ENCODE measurements around the gene MRPS15. TPM values are rescaled to one million over a fixed set of nuclear protein-coding genes. Genes with fewer than 3 reads are reported as not detected.

MRPS15 gene
- total RNA-seq, 1 experiment from 2014 or later = 98.7 TPM

DNA sequence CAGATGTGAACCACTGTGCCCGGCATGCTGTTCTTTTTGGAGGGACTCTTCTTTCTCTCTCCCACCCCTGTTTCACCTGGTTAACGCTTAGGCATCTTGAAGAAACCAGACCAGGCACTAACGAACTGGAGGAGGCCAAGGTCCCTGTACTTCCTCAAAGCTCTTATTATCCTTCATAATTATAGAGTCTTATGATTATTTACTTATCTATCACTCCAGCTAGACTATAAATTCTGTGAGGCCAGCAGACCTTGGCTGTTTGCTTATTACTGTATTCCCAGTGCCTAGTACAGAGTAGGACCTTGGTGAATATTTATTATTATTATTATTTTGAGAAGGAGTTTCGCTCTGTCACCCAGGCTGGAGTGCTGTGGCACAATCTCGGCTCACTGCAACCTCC lies 12.8 kb upstream of the MRPS15 start:
- peaks cover 13% of the 10 kb centered on the region for H3K27me3 ChIP-seq (ENCODE audit: insufficient read depth, low read length)
- H3K27ac ChIP-seq (ENCODE audit: low read depth, low read length) = no peak overlapping the region
- no peak overlapping the region for H3K9ac ChIP-seq (ENCODE audit: low read length)
- no peaks in the 10 kb centered on the region for H3K79me2 ChIP-seq (ENCODE audit: insufficient read depth, low read length)
- CTCF ChIA-PET = interaction anchor here (0.8 kb wide), 1 partner anchor 9 kb away, joined by 3 read pairs; no protein-coding TSS in a partner anchor
- no peaks in the 10 kb centered on the region for H3K4me1 ChIP-seq (ENCODE audit: control insufficient read depth in 1 of 2, insufficient read depth in 2 of 2, low read length in 2 of 2)
- intact Hi-C loops (cut with micrococcal nuclease) = no loop called here
- no peaks in the 10 kb centered on the region for H3K36me3 ChIP-seq (ENCODE audit: control insufficient read depth in 1 of 2, insufficient read depth in 2 of 2, low read length in 2 of 2)
- no peak for TF ChIP-seq CBX3 (IDR thresholded peaks at IDR 0.05; ENCODE audit: low read depth)
- TF ChIP-seq CEBPB (IDR thresholded peaks at IDR 0.05; ENCODE audit: low read depth) = no peak
- TF ChIP-seq EZH2 (IDR thresholded peaks at IDR 0.05) = no peak
- TF ChIP-seq, protein P1, sequence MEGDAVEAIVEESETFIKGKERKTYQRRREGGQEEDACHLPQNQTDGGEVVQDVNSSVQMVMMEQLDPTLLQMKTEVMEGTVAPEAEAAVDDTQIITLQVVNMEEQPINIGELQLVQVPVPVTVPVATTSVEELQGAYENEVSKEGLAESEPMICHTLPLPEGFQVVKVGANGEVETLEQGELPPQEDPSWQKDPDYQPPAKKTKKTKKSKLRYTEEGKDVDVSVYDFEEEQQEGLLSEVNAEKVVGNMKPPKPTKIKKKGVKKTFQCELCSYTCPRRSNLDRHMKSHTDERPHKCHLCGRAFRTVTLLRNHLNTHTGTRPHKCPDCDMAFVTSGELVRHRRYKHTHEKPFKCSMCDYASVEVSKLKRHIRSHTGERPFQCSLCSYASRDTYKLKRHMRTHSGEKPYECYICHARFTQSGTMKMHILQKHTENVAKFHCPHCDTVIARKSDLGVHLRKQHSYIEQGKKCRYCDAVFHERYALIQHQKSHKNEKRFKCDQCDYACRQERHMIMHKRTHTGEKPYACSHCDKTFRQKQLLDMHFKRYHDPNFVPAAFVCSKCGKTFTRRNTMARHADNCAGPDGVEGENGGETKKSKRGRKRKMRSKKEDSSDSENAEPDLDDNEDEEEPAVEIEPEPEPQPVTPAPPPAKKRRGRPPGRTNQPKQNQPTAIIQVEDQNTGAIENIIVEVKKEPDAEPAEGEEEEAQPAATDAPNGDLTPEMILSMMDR (IDR thresholded peaks at IDR 0.05 in 2 of 3, conservative IDR thresholded peaks at IDR 0.05 in 1 of 3; ENCODE audit: borderline replicate concordance in 1 of 3, insufficient read depth in 1 of 3, low read depth in 2 of 3, low read length in 2 of 3) = no peak
- no peak overlapping the region for H3K4me2 ChIP-seq (ENCODE audit: low read length)
- H2AFZ ChIP-seq (ENCODE audit: low read depth, low read length, poor library complexity, severe bottlenecking) = no peak overlapping the region
- no TSS peak for BruUV-seq (replicated peaks)
- H3K9me2 ChIP-seq (ENCODE audit: insufficient read depth) = no peaks in the 10 kb centered on the region
- no peak for ATAC-seq
- no peak for DNase-seq (ENCODE audit: low read depth, low spot score)
- POLR2A ChIA-PET = interaction anchor here (0.8 kb wide), 1 partner anchor 289 kb away, joined by 3 read pairs; no protein-coding TSS in a partner anchor
- H3K4me3 ChIP-seq (replicated peaks in 1 of 2; ENCODE audit: low read depth in 1 of 2, low read length in 2 of 2) = no peak overlapping the region
- no peaks in the 10 kb centered on the region for H3K9me3 ChIP-seq (ENCODE audit: control insufficient read depth in 1 of 2, insufficient read depth in 1 of 2, low read depth in 1 of 2, low read length in 2 of 2)
- H4K20me1 ChIP-seq (ENCODE audit: insufficient read depth) = no peaks in the 10 kb centered on the region
- RAD21 ChIA-PET (ENCODE audit: low non-redundant PET in 1 of 2, low total read pairs in 2 of 2, uncharacterized antibody in 2 of 2, unreplicated experiment in 2 of 2) = no interaction called here

DNA sequence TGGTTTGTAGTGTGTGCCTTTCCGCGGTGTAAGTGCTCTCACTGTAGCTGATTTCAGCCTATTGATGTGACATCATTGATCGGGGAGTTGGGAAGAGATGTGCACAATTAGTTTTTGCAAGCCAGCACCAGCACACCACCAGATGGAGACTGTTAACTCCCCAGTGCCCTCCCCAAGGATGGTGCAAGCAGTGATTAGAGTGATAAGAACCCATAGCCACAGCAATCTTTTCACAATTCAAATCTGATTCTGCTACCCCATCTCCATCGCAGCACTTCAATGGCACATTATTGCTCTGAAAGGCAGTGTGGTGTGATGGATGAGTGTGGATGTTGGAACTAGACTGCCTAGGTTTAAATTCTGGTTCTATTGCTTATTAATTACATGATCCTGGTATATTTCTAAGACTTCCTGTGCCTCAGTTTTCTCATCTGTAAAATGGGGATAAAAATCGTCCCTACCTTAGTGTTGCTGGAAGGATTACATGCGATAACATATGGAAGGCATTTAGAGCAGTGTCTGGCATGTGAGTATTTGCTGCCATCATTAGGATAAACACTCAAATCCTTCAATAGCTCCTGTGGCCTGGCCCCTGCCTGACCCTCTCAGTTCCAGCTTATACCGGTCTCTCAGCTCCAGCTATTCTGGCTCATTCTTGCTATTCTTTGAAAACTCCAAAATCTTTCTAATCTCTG lies 11.9 kb upstream of the MRPS15 start:
- Histone ChIP-seq H3K4me1 (ENCODE audit: control insufficient read depth in 1 of 2, insufficient read depth in 2 of 2, low read length in 2 of 2) (no peaks in the 10 kb centered on the region), H4K20me1 (ENCODE audit: insufficient read depth) (no peaks in the 10 kb centered on the region), H3K9me3 (ENCODE audit: control insufficient read depth in 1 of 2, insufficient read depth in 1 of 2, low read depth in 1 of 2, low read length in 2 of 2) (no peaks in the 10 kb centered on the region), H3K36me3 (ENCODE audit: control insufficient read depth in 1 of 2, insufficient read depth in 2 of 2, low read length in 2 of 2) (no peaks in the 10 kb centered on the region), H3K9ac (ENCODE audit: low read length) (no peak overlapping the region), H3K4me3 (replicated peaks in 1 of 2; ENCODE audit: low read depth in 1 of 2, low read length in 2 of 2) (no peak overlapping the region), H3K9me2 (ENCODE audit: insufficient read depth) (no peaks in the 10 kb centered on the region), H3K79me2 (ENCODE audit: insufficient read depth, low read length) (no peaks in the 10 kb centered on the region), H2AFZ (ENCODE audit: low read depth, low read length, poor library complexity, severe bottlenecking) (no peak overlapping the region), H3K27me3 (ENCODE audit: insufficient read depth, low read length) (peaks cover 13% of the 10 kb centered on the region), H3K4me2 (ENCODE audit: low read length) (no peak overlapping the region), H3K27ac (ENCODE audit: low read depth, low read length) (no peak overlapping the region)
- POLR2A ChIA-PET = interaction anchor here (0.8 kb wide), 1 partner anchor 288 kb away, joined by 3 read pairs; no protein-coding TSS in a partner anchor
- intact Hi-C loops (cut with micrococcal nuclease) = no loop called here
- TF ChIP-seq, protein P1 (IDR thresholded peaks at IDR 0.05 in 2 of 3, conservative IDR thresholded peaks at IDR 0.05 in 1 of 3; ENCODE audit: borderline replicate concordance in 1 of 3, insufficient read depth in 1 of 3, low read depth in 2 of 3, low read length in 2 of 3) = 0 out of 6 replicates have a peak, but pooled peaks of 1 of the 3 experiments have one; percentile 10
- TF ChIP-seq ZNF274 (IDR thresholded peaks at IDR 0.05; ENCODE audit: low read depth, low read length) = no peak
- CTCF ChIA-PET = no interaction called here
- ATAC-seq = no peak
- no peak for DNase-seq (ENCODE audit: low read depth, low spot score)
- BruUV-seq (replicated peaks) = no TSS peak
- RAD21 ChIA-PET (ENCODE audit: low non-redundant PET in 1 of 2, low total read pairs in 2 of 2, uncharacterized antibody in 2 of 2, unreplicated experiment in 2 of 2) = interaction anchor here in 1 of 2 experiments (1.1 kb wide), 1 partner anchor 40 kb away, joined by 3 read pairs; no protein-coding TSS in a partner anchor

Data from HCT116 (cell line).